K562 (cell line): Measurements from ENCODE around the gene DLX3. TPM values are rescaled to one million over a fixed set of nuclear protein-coding genes. Genes with fewer than 3 reads are reported as not detected.

Source experiments
- ATAC-seq: fragments of 200-7000 bp; cut with Tn5 transposase; 3 replicates; pipeline ENCODE4 v1.9.1; 2020; ENCODE audit warnings: moderate library complexity
- BruUV-seq: library from RNA; stranded (reverse); fragments of 400-500 nt; replicated peaks from 2 replicates; lab custom pipeline; 2021; lab: Mats Ljungman, UMichigan
- CTCF ChIA-PET: fragments of 300-600 bp; formaldehyde crosslinking; extraction: SDS; loops from one replicate; lab custom pipeline; 2021; ENCODE audit warnings: low intra/inter-chr PET ratio; lab: Yijun Ruan, JAX
- POLR2A ChIA-PET: fragments of 300-600, 350-650 bp; sonication (Branson Sonifier 250); formaldehyde crosslinking; extraction: SDS; loops from one replicate; lab custom pipeline; 2021; ENCODE audit warnings: antibody characterized with exemption, inconsistent platforms; lab: Yijun Ruan, JAX
- DNase-seq, 4 experiments: peaks; one replicate each; pipeline versions ENCODE4 v3.0.0 to v3.0.0-alpha.2; 2011 to 2018; ENCODE audit warnings: low spot score in 3 of 4, mixed read lengths in 3 of 4; ENCODE audit errors: extremely low read depth in 1 of 4
- FAIRE-seq: peaks from 2 replicates; lab custom pipeline; 2011; peaks lifted over from hg19 to GRCh38; lab: Jason Lieb, UNC
- H2AFZ ChIP-seq: 2 replicates; pipeline ENCODE4 v1.6.0; 2011; ENCODE audit warnings: low read depth, low read length, control low read depth, inconsistent platforms
- H3K27ac ChIP-seq: fragments of 200-600 bp; 3 replicates; pipeline ENCODE4 v1.8.0; 2011; ENCODE audit warnings: low read depth, mild to moderate bottlenecking, control low read depth, inconsistent platforms, low read length, moderate library complexity, mixed read lengths; ENCODE audit errors: extremely low read depth
- H3K27me3 ChIP-seq, 2 experiments: fragments of 300-600 bp in 1 of 2; 2 replicates in 1 of 2; 3 replicates in 1 of 2; pipeline versions ENCODE4 v1.6.0 to v1.8.0; 2011; ENCODE audit warnings: inconsistent platforms in 2 of 2, low read length in 2 of 2, mild to moderate bottlenecking in 1 of 2, mixed read lengths in 1 of 2, moderate library complexity in 1 of 2; ENCODE audit not compliant: control insufficient read depth in 2 of 2, insufficient read depth in 2 of 2
- H3K36me3 ChIP-seq: fragments of 300-600 bp; 3 replicates; pipeline ENCODE4 v1.8.0; 2011; ENCODE audit warnings: mild to moderate bottlenecking, low read length, inconsistent platforms; ENCODE audit not compliant: control insufficient read depth, insufficient read depth
- H3K4me1 ChIP-seq, 2 experiments: fragments of 200-600 bp in 1 of 2; replicated peaks in 1 of 2; 2 replicates in 1 of 2; 3 replicates in 1 of 2; pipeline versions ENCODE4 v1.5.1 to v1.8.0; 2011; ENCODE audit warnings: inconsistent platforms in 2 of 2, low read length in 2 of 2, mild to moderate bottlenecking in 1 of 2, mixed read lengths in 1 of 2, moderate library complexity in 1 of 2; ENCODE audit not compliant: control insufficient read depth in 2 of 2, insufficient read depth in 2 of 2
- H3K4me2 ChIP-seq: 2 replicates; pipeline ENCODE4 v1.6.1; 2011; ENCODE audit warnings: low read length, control low read depth, inconsistent platforms, mixed read lengths; ENCODE audit not compliant: insufficient read depth
- H3K4me3 ChIP-seq: fragments of 200-600 bp; sonication (generic), shearing (Covaris generic); 2 replicates; pipeline ENCODE4 v1.5.1; 2016; ENCODE audit warnings: control low read depth, inconsistent platforms
- H3K79me2 ChIP-seq: fragments of 200-600 bp; 3 replicates; pipeline ENCODE4 v1.8.0; 2011; ENCODE audit warnings: low read length, inconsistent platforms; ENCODE audit not compliant: control insufficient read depth, insufficient read depth
- H3K9ac ChIP-seq, 2 experiments: 2 replicates each; pipeline versions ENCODE4 v1.6.0 to v1.6.1; 2011; ENCODE audit warnings: low read depth in 2 of 2, low read length in 2 of 2, control low read depth in 1 of 2, inconsistent platforms in 1 of 2, mild to moderate bottlenecking in 1 of 2, mixed read lengths in 1 of 2; ENCODE audit not compliant: insufficient read depth in 1 of 2
- H3K9me1 ChIP-seq: one replicate; pipeline ENCODE4 v1.6.0; 2011; ENCODE audit warnings: inconsistent platforms, mild to moderate bottlenecking, low read length, moderate library complexity; ENCODE audit not compliant: control insufficient read depth, insufficient read depth
- H3K9me3 ChIP-seq: replicated peaks from 2 replicates; pipeline ENCODE4 v1.5.1; 2011; ENCODE audit warnings: low read depth, low read length, inconsistent platforms; ENCODE audit not compliant: control insufficient read depth, insufficient read depth
- H4K20me1 ChIP-seq: replicated peaks from 2 replicates; pipeline ENCODE4 v1.6.1; 2011; ENCODE audit warnings: low read length, inconsistent platforms, mixed read lengths; ENCODE audit not compliant: control insufficient read depth, insufficient read depth
- E2F6 ChIP-seq, 2 experiments: IDR thresholded peaks; 2 replicates each; pipeline ENCODE4 v1.6.1; 2011; ENCODE audit warnings: borderline replicate concordance in 1 of 2, control low read depth in 1 of 2, low read depth in 1 of 2, low read length in 1 of 2, mild to moderate bottlenecking in 1 of 2, mixed read lengths in 1 of 2, moderate library complexity in 1 of 2; ENCODE audit not compliant: insufficient read depth in 1 of 2, insufficient read length in 1 of 2, poor library complexity in 1 of 2, severe bottlenecking in 1 of 2; ENCODE audit errors: extremely low read depth in 1 of 2
- FOXA1 ChIP-seq: fragments of 450-650 bp; IDR thresholded peaks from 2 replicates; pipeline ENCODE4 v1.6.1; 2016; ENCODE audit warnings: mild to moderate bottlenecking, borderline replicate concordance
- HMG20B ChIP-seq: fragments of 250-450 bp; sonication (Bioruptor Pico); IDR thresholded peaks from 2 replicates; pipeline ENCODE4 v1.5.0; 2021; ENCODE audit warnings: mild to moderate bottlenecking
- NCOA1 ChIP-seq: fragments of 450-650 bp; IDR thresholded peaks from 2 replicates; pipeline ENCODE4 v1.6.1; 2016; ENCODE audit warnings: low read depth
- PHF20 ChIP-seq: fragments of 450-650 bp; IDR thresholded peaks from 2 replicates; pipeline ENCODE4 v1.6.1; 2018; ENCODE audit not compliant: partially characterized antibody
- PTBP1 ChIP-seq: fragments of 200-400 bp; formaldehyde crosslinking; IDR thresholded peaks from 2 replicates; pipeline ENCODE4 v1.6.1; 2017; ENCODE audit warnings: low read depth, low read length
- WGBS: fragments of 100-300 bp; shearing (Covaris generic); methylation state at CpG from one replicate; pipeline ENCODE4 v1.1.6; 2016; ENCODE audit warnings: low coverage, mixed read lengths; ENCODE audit not compliant: insufficient coverage; ENCODE audit errors: missing lambda C conversion rate; 5-methylcytosine and 5-hydroxymethylcytosine counted together
- in situ Hi-C: fragments of 300-500 bp; cut with MboI; formaldehyde crosslinking; loops from 4 replicates; pipeline ENCODE4 v1.15.0; 2018; ENCODE audit warnings: inconsistent platforms, mixed read lengths
- intact Hi-C: fragments of 100-400 bp; cut with micrococcal nuclease; formaldehyde crosslinking; loops from 2 replicates; pipeline ENCODE4 v1.14.2; 2022
- polyA plus RNA-seq, 8 experiments: library from polyadenylated mRNA; depleted of rRNA in 4 of 8; stranded (reverse) in 5 of 8; unstranded in 3 of 8; fragments of >200 nt; fragmentation: Nextera tagmentation in 2 of 8; fragmentation: Illumina TruSeq in 1 of 8; extraction: Ambion mirVana in 2 of 8; extraction: Trizol in 1 of 8; gene quantifications; 2 replicates each; pipeline versions ENCODE4 v1.2.1 to v1.2.3, GENCODE V29; 2011 to 2014; ENCODE audit warnings: inconsistent platforms in 1 of 8, missing spikeins in 1 of 8
- total RNA-seq, 7 experiments: library from RNA; depleted of rRNA in 6 of 7; stranded (reverse); fragments of >200 nt in 6 of 7; fragmentation: Illumina TruSeq in 2 of 7; extraction: Trizol in 2 of 7; gene quantifications; 2 replicates each; pipeline versions ENCODE4 v1.2.1 to v1.2.3, GENCODE V29; 2011 to 2021; ENCODE audit warnings: low replicate concordance in 1 of 7
- TF ChIP-seq, protein P1 (sequence below): sonication (generic); formaldehyde crosslinking; IDR thresholded peaks from 2 replicates; pipeline ENCODE4 v1.8.0; 2022; ENCODE audit warnings: mild to moderate bottlenecking, missing genetic modification reagents
- TF ChIP-seq, protein P2 (sequence below), 2 experiments: fragments of 450-650 bp in 1 of 2; IDR thresholded peaks; 2 replicates each; pipeline ENCODE4 v1.6.1; 2011 to 2017; ENCODE audit warnings: low read depth in 2 of 2, antibody characterized with exemption in 1 of 2, borderline replicate concordance in 1 of 2, low read length in 1 of 2, mild to moderate bottlenecking in 1 of 2, mixed read lengths in 1 of 2; ENCODE audit not compliant: control insufficient read depth in 1 of 2

The DLX3 gene
- total and polyA plus RNA-seq, 9 of the 15 experiments (the other 6 are each of a cell fraction or from before 2014, with no cell fraction given), result not detected

DNA sequence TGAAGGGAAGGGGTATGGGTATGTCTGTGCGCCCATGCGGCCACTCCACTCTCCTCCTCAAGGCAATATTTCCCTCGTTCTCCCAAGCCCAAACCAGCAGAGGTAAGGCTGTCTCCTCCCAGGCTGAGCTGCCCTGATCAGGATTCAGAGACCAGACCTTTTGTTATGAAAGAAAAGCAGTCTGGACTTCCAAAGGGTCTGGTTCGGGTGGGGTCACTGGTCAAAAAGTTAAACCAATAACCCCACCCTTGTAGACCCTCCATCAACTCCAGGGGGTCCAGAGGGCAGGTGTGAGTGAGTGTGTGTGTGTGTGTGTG, 31.8 kb downstream of the DLX3 start:
- Histone ChIP-seq H3K79me2 (no peaks in the 10 kb centered on the region), H3K9me3 (no peaks in the 10 kb centered on the region), H3K4me1 (peaks cover 0 to 6% of the 10 kb centered on the region in 2 experiments; a peak in 2 of 5 replicates), H3K36me3 (no peaks in the 10 kb centered on the region), H3K27ac (no peak overlapping the region), H3K9me1 (no peaks in the 10 kb centered on the region), H4K20me1 (no peaks in the 10 kb centered on the region), H3K27me3 (peaks cover 40 to 70% of the 10 kb centered on the region in 2 experiments), H3K4me3 (no peak overlapping the region), H2AFZ (no peak overlapping the region), H3K9ac (no peak overlapping the region), H3K4me2 (no peak overlapping the region)
- ATAC-seq, result no peak
- intact Hi-C loops (no loop called here), in situ Hi-C loops (no loop called here)
- 0% methylated on average over 4 of the region's 4 CpGs for WGBS
- no peak for DNase-seq
- ChIA-PET POLR2A (interaction anchor here (0.6 to 0.9 kb wide), 2 partner anchors 12 to 130 kb away, joined by 3 to 4 read pairs; no protein-coding TSS in a partner anchor), CTCF (no interaction called here)
- TF ChIP-seq, protein P1, sequence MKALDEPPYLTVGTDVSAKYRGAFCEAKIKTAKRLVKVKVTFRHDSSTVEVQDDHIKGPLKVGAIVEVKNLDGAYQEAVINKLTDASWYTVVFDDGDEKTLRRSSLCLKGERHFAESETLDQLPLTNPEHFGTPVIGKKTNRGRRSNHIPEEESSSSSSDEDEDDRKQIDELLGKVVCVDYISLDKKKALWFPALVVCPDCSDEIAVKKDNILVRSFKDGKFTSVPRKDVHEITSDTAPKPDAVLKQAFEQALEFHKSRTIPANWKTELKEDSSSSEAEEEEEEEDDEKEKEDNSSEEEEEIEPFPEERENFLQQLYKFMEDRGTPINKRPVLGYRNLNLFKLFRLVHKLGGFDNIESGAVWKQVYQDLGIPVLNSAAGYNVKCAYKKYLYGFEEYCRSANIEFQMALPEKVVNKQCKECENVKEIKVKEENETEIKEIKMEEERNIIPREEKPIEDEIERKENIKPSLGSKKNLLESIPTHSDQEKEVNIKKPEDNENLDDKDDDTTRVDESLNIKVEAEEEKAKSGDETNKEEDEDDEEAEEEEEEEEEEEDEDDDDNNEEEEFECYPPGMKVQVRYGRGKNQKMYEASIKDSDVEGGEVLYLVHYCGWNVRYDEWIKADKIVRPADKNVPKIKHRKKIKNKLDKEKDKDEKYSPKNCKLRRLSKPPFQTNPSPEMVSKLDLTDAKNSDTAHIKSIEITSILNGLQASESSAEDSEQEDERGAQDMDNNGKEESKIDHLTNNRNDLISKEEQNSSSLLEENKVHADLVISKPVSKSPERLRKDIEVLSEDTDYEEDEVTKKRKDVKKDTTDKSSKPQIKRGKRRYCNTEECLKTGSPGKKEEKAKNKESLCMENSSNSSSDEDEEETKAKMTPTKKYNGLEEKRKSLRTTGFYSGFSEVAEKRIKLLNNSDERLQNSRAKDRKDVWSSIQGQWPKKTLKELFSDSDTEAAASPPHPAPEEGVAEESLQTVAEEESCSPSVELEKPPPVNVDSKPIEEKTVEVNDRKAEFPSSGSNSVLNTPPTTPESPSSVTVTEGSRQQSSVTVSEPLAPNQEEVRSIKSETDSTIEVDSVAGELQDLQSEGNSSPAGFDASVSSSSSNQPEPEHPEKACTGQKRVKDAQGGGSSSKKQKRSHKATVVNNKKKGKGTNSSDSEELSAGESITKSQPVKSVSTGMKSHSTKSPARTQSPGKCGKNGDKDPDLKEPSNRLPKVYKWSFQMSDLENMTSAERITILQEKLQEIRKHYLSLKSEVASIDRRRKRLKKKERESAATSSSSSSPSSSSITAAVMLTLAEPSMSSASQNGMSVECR (CRISPR knock-in tag), result no peak
- TF ChIP-seq HMG20B (CRISPR knock-in tag) (no peak), E2F6 (IDR thresholded peaks at IDR 0.05; ENCODE audit: borderline replicate concordance in 1 of 2, extremely low read depth in 1 of 2, insufficient read depth in 1 of 2, insufficient read length in 1 of 2, low read depth in 1 of 2, low read length in 1 of 2, poor library complexity in 1 of 2, severe bottlenecking in 1 of 2) (no peak), NCOA1 (no peak), PTBP1 (no peak), PHF20 (no peak), FOXA1 (no peak)
- TF ChIP-seq, protein P2, sequence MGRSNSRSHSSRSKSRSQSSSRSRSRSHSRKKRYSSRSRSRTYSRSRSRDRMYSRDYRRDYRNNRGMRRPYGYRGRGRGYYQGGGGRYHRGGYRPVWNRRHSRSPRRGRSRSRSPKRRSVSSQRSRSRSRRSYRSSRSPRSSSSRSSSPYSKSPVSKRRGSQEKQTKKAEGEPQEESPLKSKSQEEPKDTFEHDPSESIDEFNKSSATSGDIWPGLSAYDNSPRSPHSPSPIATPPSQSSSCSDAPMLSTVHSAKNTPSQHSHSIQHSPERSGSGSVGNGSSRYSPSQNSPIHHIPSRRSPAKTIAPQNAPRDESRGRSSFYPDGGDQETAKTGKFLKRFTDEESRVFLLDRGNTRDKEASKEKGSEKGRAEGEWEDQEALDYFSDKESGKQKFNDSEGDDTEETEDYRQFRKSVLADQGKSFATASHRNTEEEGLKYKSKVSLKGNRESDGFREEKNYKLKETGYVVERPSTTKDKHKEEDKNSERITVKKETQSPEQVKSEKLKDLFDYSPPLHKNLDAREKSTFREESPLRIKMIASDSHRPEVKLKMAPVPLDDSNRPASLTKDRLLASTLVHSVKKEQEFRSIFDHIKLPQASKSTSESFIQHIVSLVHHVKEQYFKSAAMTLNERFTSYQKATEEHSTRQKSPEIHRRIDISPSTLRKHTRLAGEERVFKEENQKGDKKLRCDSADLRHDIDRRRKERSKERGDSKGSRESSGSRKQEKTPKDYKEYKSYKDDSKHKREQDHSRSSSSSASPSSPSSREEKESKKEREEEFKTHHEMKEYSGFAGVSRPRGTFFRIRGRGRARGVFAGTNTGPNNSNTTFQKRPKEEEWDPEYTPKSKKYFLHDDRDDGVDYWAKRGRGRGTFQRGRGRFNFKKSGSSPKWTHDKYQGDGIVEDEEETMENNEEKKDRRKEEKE (IDR thresholded peaks at IDR 0.05; ENCODE audit: borderline replicate concordance in 1 of 2, control insufficient read depth in 1 of 2, low read depth in 2 of 2, low read length in 1 of 2), result no peak
- no TSS peak for BruUV-seq
- FAIRE-seq, result no peak
